CD4-positive, alpha-beta T cell (primary cell): ENCODE results near the gene TMEM174. TPM values are rescaled to one million over a fixed set of nuclear protein-coding genes. Genes with fewer than 3 reads are reported as not detected.

Source experiments
- ATAC-seq: fragments of 200-7000 bp; cut with Tn5 transposase; one replicate; pipeline ENCODE4 v1.10.0; 2022; ENCODE audit warnings: mild to moderate bottlenecking; ENCODE audit not compliant: poor library complexity
- CTCF ChIA-PET: fragments of 350-600 bp; sonication (Branson Sonifier 250); formaldehyde crosslinking; loops from one replicate; lab custom pipeline; 2021; ENCODE audit warnings: antibody characterized with exemption, inconsistent platforms; lab: Charles Lee
- POLR2A ChIA-PET: fragments of 350-600 bp; sonication (Branson Sonifier 250); formaldehyde crosslinking; loops from one replicate; lab custom pipeline; 2021; ENCODE audit warnings: antibody characterized with exemption, inconsistent platforms; lab: Charles Lee
- DNase-seq, 14 experiments: peaks; one replicate each; pipeline ENCODE4 v3.0.0-alpha.2; 2013 to 2020; ENCODE audit warnings: mixed read lengths in 2 of 14
- H3K27ac ChIP-seq, 2 donors: one replicate each; pipeline versions ENCODE4 v1.5.1 to v1.7.0; 2013; ENCODE audit warnings: low read length in 2 of 2, low read depth in 1 of 2, mild to moderate bottlenecking in 1 of 2
- H3K27me3 ChIP-seq, 2 experiments: 1 replicate in 1 of 2; 2 replicates in 1 of 2; pipeline versions ENCODE4 v1.6.1 to v1.7.0; 2013; ENCODE audit warnings: low read length in 2 of 2, control low read depth in 1 of 2, mild to moderate bottlenecking in 1 of 2, moderate library complexity in 1 of 2; ENCODE audit not compliant: insufficient read depth in 2 of 2, control insufficient read depth in 1 of 2
- H3K36me3 ChIP-seq: one replicate; pipeline ENCODE4 v1.6.1; 2013; ENCODE audit warnings: low read length, control low read depth; ENCODE audit not compliant: insufficient read depth
- H3K4me1 ChIP-seq: one replicate; pipeline ENCODE4 v1.6.1; 2013; ENCODE audit warnings: low read length, control low read depth; ENCODE audit not compliant: insufficient read depth
- H3K4me3 ChIP-seq: one replicate; pipeline ENCODE4 v1.5.1; 2013; ENCODE audit warnings: mild to moderate bottlenecking, low read length, moderate library complexity
- H3K9me3 ChIP-seq, 2 experiments: 1 replicate in 1 of 2; 2 replicates in 1 of 2; pipeline versions ENCODE4 v1.6.1 to v1.7.0; 2013; ENCODE audit warnings: low read length in 2 of 2, mild to moderate bottlenecking in 2 of 2, control low read depth in 1 of 2, moderate library complexity in 1 of 2; ENCODE audit not compliant: control insufficient read depth in 1 of 2, insufficient read depth in 1 of 2
- H3K27ac Mint-ChIP-seq: one replicate; pipeline ENCODE4 v1.8.0; 2020; ENCODE audit warnings: mixed read lengths
- H3K27me3 Mint-ChIP-seq: one replicate; pipeline ENCODE4 v1.8.0; 2021; ENCODE audit warnings: mixed read lengths
- H3K36me3 Mint-ChIP-seq: one replicate; pipeline ENCODE4 v1.8.0; 2021; ENCODE audit warnings: low read depth, mixed read lengths
- H3K4me1 Mint-ChIP-seq: one replicate; pipeline ENCODE4 v1.8.0; 2021; ENCODE audit warnings: low read depth, mixed read lengths
- H3K4me3 Mint-ChIP-seq: one replicate; pipeline ENCODE4 v1.8.0; 2020; ENCODE audit warnings: mild to moderate bottlenecking, mixed read lengths
- H3K9me3 Mint-ChIP-seq: one replicate; pipeline ENCODE4 v1.8.0; 2020; ENCODE audit warnings: mixed read lengths
- intact Hi-C, 2 experiments: fragments of 100-400 bp; cut with DNase I in 1 of 2; cut with micrococcal nuclease in 1 of 2; formaldehyde crosslinking; loops; one replicate each; pipeline versions ENCODE4 v1.15.1 to v1.9.0; 2023 to 2025; cut with DNase I, micrococcal nuclease
- total RNA-seq, 174 experiments: library from RNA in 2 of 174; stranded (reverse) in 2 of 174; gene quantifications; one replicate each; pipeline ENCODE4 v1.2.3 and lab custom pipeline; 2021 to 2026
- TF ChIP-seq, protein P1 (sequence below): fragments of 200-600 bp; IDR thresholded peaks from one replicate; pipeline ENCODE4 v1.8.0; 2022; ENCODE audit warnings: antibody characterized with exemption, mild to moderate bottlenecking

TMEM174 gene
- total RNA-seq, 2 experiments from 2014 or later, result not detected

DNA sequence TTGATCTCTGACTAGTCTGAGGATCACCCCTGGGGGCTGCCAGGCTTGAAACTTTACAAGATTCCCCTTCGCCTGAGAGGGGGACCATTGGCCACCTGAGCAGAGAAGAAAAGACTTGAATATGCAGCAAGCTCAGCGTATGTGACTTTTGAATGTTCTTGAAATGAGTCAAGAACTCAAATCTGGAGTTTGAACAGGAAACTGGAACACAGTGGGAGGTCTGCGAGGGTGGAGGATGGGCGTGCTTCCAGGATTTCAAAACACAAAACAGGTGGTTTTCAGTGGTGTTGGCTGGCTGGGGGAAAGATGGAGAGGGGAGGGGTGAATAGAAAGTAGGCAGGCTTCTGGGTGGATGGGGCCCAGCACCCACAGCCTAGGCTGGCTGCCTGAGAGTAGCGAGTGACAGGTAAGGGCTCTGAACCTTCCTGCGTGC, 40.6 kb downstream of the TMEM174 start:
- H3K4me1 ChIP-seq, result peaks cover 13% of the 10 kb centered on the region
- H3K36me3 ChIP-seq, result no peaks in the 10 kb centered on the region
- peaks cover 35 to 49% of the 10 kb centered on the region in 2 experiments for H3K27me3 ChIP-seq
- peaks cover 11% of the 10 kb centered on the region for H3K9me3 Mint-ChIP-seq
- no peak for DNase-seq
- H3K36me3 Mint-ChIP-seq, result no peaks in the 10 kb centered on the region
- H3K4me3 ChIP-seq, result no peak overlapping the region
- ChIA-PET POLR2A (no interaction called here), CTCF (no interaction called here)
- intact Hi-C loops, result no loop called here
- TF ChIP-seq, protein P1, sequence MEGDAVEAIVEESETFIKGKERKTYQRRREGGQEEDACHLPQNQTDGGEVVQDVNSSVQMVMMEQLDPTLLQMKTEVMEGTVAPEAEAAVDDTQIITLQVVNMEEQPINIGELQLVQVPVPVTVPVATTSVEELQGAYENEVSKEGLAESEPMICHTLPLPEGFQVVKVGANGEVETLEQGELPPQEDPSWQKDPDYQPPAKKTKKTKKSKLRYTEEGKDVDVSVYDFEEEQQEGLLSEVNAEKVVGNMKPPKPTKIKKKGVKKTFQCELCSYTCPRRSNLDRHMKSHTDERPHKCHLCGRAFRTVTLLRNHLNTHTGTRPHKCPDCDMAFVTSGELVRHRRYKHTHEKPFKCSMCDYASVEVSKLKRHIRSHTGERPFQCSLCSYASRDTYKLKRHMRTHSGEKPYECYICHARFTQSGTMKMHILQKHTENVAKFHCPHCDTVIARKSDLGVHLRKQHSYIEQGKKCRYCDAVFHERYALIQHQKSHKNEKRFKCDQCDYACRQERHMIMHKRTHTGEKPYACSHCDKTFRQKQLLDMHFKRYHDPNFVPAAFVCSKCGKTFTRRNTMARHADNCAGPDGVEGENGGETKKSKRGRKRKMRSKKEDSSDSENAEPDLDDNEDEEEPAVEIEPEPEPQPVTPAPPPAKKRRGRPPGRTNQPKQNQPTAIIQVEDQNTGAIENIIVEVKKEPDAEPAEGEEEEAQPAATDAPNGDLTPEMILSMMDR, result no peak
- H3K9me3 ChIP-seq, result peaks cover 0 to 12% of the 10 kb centered on the region in 2 experiments
- no peak overlapping the region for H3K27ac Mint-ChIP-seq
- no peak for ATAC-seq
- H3K4me1 Mint-ChIP-seq, result peaks cover 12% of the 10 kb centered on the region
- H3K27ac ChIP-seq, result no peak overlapping the region
- H3K4me3 Mint-ChIP-seq, result no peak overlapping the region
- H3K27me3 Mint-ChIP-seq, result peaks cover 100% of the 10 kb centered on the region

GRCh38 chr5:73214306-73214705, 41.3 kb downstream of the TMEM174 start:
- Histone ChIP-seq H3K27ac (no peak overlapping the region), H3K36me3 (no peaks in the 10 kb centered on the region), H3K4me1 (peaks cover 13% of the 10 kb centered on the region), H3K9me3 (peaks cover 0 to 12% of the 10 kb centered on the region in 2 experiments), H3K4me3 (no peak overlapping the region), H3K27me3 (peaks cover 35 to 53% of the 10 kb centered on the region in 2 experiments)
- Mint-ChIP-seq H3K27me3 (peaks cover 100% of the 10 kb centered on the region), H3K4me3 (no peak overlapping the region), H3K9me3 (peaks cover 11% of the 10 kb centered on the region), H3K27ac (no peak overlapping the region), H3K4me1 (peaks cover 12% of the 10 kb centered on the region), H3K36me3 (no peaks in the 10 kb centered on the region)
- TF ChIP-seq, protein P1, result no peak
- intact Hi-C loops, result no loop called here
- ATAC-seq (no peak), DNase-seq (no peak)
- CTCF ChIA-PET, result no interaction called here
- POLR2A ChIA-PET, result no interaction called here

DNA sequence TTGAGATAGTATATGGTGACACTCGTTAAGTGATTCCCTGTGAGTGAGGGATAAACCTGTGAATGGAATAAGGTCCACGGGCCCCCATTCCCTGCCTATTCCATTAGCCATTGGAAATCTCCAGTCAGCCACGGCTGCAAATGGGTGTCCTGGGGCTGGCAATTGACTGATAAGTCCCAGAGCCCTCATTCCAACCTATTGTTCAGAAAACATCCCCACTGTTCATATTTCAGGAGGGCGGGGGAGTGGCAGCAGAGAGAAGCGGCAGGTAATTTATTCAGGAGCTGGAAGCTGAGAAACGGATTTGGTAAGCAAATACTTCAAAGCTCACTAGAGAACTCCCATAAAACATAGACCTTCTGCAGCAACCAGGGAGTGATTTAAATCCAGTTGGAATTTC, 42.0 kb downstream of the TMEM174 start:
- H3K27me3 ChIP-seq, result peaks cover 35 to 53% of the 10 kb centered on the region in 2 experiments
- ATAC-seq, result no peak
- peaks cover 13% of the 10 kb centered on the region for H3K4me1 ChIP-seq
- TF ChIP-seq, protein P1, result no peak
- H3K4me3 ChIP-seq, result no peak overlapping the region
- Mint-ChIP-seq H3K4me3 (peak overlapping the region; percentile 16), H3K36me3 (no peaks in the 10 kb centered on the region), H3K27ac (no peak overlapping the region), H3K9me3 (peaks cover 6% of the 10 kb centered on the region), H3K27me3 (peaks cover 100% of the 10 kb centered on the region), H3K4me1 (peaks cover 12% of the 10 kb centered on the region)
- no peaks in the 10 kb centered on the region for H3K36me3 ChIP-seq
- H3K27ac ChIP-seq, result no peak overlapping the region
- intact Hi-C loops, result no loop called here
- H3K9me3 ChIP-seq, result peaks cover 0 to 12% of the 10 kb centered on the region in 2 experiments
- DNase-seq, result no peak
- CTCF ChIA-PET, result interaction anchor here (0.6 to 1.9 kb wide), 4 partner anchors 10 to 383 kb away, joined by 3 to 10 read pairs (median 6); no protein-coding TSS in a partner anchor
- POLR2A ChIA-PET, result interaction anchor here (1.5 to 2.3 kb wide), 2 partner anchors 234 to 236 kb away, joined by 4 to 13 read pairs; partner anchors contain the start of gene FOXD1
